Effector memory CD4-positive, alpha-beta T cell (primary cell): ENCODE data around the gene XXYLT1.

ENCODE experiments used
- DNase-seq, 3 donors: peaks; one replicate each; pipeline ENCODE4 v3.0.0-alpha.2; 2020
- H3K27ac ChIP-seq: 2 replicates; pipeline ENCODE4 v1.7.0; 2013; ENCODE audit warnings: mild to moderate bottlenecking, low read length, moderate library complexity; ENCODE audit not compliant: insufficient read depth, poor library complexity, severe bottlenecking
- H3K27me3 ChIP-seq: replicated peaks from 2 replicates; pipeline ENCODE4 v1.7.0; 2013; ENCODE audit warnings: mild to moderate bottlenecking, low read length; ENCODE audit not compliant: insufficient read depth, control insufficient read depth, poor library complexity, severe bottlenecking
- H3K36me3 ChIP-seq: 2 replicates; pipeline ENCODE4 v1.7.0; 2013; ENCODE audit warnings: mild to moderate bottlenecking, low read length, moderate library complexity; ENCODE audit not compliant: control insufficient read depth, insufficient read depth
- H3K4me1 ChIP-seq: 2 replicates; pipeline ENCODE4 v1.7.0; 2013; ENCODE audit warnings: low read length, mild to moderate bottlenecking; ENCODE audit not compliant: control insufficient read depth, insufficient read depth, poor library complexity, severe bottlenecking
- H3K4me3 ChIP-seq: 2 replicates; pipeline ENCODE4 v1.7.0; 2013; ENCODE audit warnings: low read length, low read depth, mild to moderate bottlenecking; ENCODE audit not compliant: insufficient read depth, poor library complexity, severe bottlenecking
- H3K9me3 ChIP-seq: 2 replicates; pipeline ENCODE4 v1.7.0; 2013; ENCODE audit warnings: mild to moderate bottlenecking, low read length, moderate library complexity; ENCODE audit not compliant: control insufficient read depth

The XXYLT1 gene

DNA sequence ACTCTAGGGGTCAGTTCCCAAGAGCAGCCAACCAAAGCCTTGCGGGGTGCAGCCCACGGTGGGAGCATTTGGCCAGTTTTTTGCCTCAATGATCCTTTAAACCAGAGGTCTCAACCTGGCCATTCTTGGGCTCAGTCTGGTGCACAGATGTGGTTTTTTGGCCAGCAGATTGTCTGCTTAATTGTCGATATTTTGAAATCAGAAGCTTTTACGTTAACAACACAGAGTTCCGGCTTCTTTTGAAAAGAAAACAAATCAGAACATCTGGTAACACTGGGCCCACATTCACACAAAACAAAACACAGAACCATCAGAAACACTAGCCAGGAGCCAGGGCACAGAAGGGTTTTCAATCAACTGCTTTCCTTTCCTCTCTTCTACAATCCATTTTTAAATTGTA lies 127.7 kb downstream of the XXYLT1 start:
- DNase-seq: no peak
- no peaks in the 10 kb centered on the region for H3K4me1 ChIP-seq
- no peaks in the 10 kb centered on the region for H3K9me3 ChIP-seq
- H3K27ac ChIP-seq: no peak overlapping the region
- H3K4me3 ChIP-seq: no peak overlapping the region
- H3K27me3 ChIP-seq: no peaks in the 10 kb centered on the region
- no peaks in the 10 kb centered on the region for H3K36me3 ChIP-seq

DNA sequence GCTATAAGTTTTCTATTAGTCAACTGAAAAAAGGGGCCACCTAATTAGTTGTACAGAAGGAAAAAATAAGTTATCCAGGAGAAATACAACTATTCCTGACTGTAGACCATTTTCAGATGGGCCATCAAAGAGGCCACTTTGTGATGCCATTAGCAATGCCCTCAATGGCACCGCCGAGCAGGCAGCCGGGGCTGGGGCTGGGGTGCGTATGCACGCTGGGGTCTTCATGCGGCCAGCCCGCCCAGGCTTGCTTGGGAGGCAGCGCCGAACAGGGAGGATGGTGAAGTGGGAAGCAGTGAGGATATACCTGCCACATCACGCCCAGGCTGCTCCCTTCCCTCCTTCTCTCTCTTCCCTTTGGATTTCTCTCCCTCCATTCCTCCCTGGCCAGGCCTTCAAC lies 128.4 kb downstream of the XXYLT1 start:
- Histone ChIP-seq H3K9me3 (no peaks in the 10 kb centered on the region), H3K36me3 (no peaks in the 10 kb centered on the region), H3K4me3 (no peak overlapping the region), H3K27ac (no peak overlapping the region), H3K27me3 (no peaks in the 10 kb centered on the region), H3K4me1 (no peaks in the 10 kb centered on the region)
- DNase-seq: no peak

DNA sequence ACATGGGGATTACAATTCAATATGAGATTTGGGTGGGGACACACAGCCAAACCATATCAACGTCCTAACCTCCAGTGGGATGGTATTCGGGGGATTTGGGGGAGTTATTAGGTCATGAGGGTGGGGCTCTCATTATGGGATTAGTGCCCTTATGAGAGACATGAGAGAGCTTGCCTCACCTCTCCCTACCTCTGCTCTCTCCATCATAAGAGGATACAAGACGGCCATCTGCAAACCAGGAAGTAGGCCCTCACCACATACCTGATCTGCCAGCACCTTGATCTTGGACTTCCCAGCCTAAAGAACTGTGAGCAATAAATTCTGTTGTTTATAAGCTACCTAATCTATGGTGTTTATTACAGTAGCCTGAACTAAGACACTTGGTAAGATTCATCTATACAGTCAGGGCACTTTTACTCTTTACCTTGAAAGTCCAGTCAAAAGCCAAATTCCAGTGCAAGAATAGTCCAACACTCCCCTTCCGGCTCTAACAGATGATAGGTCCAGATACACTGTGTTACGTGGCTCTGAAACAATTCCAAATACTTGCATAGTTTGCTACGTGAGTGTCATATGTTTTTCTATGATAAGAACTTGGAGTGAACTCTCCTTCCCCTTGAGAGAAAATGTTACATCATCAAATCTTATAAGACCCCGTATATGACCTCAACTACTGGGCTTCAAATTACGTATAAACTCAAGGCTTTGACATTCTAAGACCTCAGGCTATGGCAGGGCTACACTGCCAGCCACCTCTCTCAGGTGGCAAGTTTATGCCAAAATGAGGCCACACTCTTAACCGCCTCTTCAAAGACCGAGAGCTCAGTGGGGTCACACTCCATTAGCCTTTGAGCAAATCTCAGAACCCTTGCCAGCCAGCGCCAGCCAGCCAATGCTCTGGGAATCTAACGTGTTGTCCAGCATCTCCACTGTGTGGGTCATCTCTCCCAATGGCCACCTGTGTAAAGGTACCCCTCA lies 129.9 kb downstream of the XXYLT1 start:
- Histone ChIP-seq H3K9me3 (no peaks in the 10 kb centered on the region), H3K4me1 (no peaks in the 10 kb centered on the region), H3K27me3 (no peaks in the 10 kb centered on the region), H3K4me3 (no peak overlapping the region), H3K36me3 (no peaks in the 10 kb centered on the region), H3K27ac (no peak overlapping the region)
- DNase-seq: no peak

DNA sequence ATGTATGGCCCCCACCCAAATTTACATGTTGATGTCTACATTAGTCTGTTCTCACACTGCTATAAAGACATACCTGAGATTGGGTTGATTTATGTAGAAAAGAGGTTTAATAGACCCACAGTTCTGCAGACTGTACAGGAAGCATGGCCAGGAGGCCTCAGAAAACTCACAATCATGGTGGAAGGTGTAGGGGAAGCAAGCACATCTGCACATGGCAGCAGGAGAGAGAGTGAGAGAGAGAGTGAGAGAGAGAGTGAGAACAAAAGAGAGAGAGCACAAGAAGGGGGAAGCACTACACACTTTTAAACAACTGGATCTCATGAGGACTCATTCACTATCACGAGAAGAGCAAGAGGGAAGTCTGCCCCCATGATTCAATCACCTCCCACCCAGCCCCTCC lies 130.5 kb downstream of the XXYLT1 start:
- Histone ChIP-seq H3K4me1 (no peaks in the 10 kb centered on the region), H3K4me3 (no peak overlapping the region), H3K9me3 (no peaks in the 10 kb centered on the region), H3K36me3 (no peaks in the 10 kb centered on the region), H3K27me3 (no peaks in the 10 kb centered on the region), H3K27ac (no peak overlapping the region)
- DNase-seq: no peak

DNA sequence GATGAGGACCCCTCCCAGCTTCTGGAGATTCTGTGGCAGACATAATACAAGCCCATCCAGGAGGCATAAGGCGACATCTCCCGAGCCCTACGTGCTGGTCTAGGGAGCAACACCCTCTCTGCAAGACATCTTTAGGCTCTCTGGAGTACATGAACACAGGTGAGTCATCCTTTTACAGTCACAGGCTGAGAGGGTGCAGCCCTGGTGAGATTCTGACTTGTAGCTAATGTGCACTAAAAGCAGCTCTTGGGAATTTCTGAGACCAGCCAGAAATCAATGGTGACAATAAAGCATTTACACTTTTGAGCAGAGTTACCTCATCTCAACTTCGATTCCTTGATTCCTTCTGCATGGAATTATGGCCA lies 131.1 kb downstream of the XXYLT1 start:
- H3K27me3 ChIP-seq: no peaks in the 10 kb centered on the region
- H3K4me1 ChIP-seq: no peaks in the 10 kb centered on the region
- DNase-seq: no peak
- no peaks in the 10 kb centered on the region for H3K9me3 ChIP-seq
- no peak overlapping the region for H3K27ac ChIP-seq
- no peaks in the 10 kb centered on the region for H3K36me3 ChIP-seq
- H3K4me3 ChIP-seq: no peak overlapping the region

DNA sequence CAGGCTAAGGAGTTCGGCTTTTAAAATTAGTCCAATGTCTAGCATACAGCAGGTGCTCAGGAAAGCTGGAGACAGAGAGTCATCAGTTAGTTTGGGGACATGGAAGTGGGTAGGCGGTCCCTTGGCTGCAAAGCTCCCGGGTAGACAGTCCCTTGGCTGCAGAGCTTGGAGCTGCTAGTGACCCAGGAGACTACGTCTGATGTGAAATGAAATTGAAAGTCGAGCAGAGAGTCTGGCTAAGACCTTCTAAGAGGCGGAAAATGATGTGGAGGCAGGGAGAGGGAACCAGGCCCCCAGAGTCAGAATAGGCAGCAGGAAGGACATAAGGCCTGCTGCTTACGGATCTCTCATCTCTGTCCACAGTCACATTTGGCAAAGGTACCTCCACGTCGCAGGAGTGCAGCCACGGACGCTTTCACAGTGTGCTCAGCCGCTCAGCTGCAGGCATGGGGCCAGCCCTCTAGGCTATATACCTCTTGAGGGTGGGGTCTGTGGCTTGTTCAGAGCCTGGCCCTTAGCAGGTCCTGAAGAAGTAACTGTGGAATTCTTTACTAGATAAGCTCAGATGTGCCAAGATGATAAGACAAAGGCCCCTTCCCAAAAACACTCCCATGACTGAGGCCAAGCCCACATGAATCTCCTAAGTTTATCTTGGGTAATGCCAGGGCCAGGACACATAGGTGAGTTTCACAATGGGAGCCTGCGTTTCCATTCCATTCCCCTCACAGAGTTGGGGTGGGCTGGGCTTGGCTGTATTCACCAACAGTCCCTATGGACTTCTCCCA lies 131.7 kb downstream of the XXYLT1 start:
- H3K27ac ChIP-seq: no peak overlapping the region
- no peaks in the 10 kb centered on the region for H3K27me3 ChIP-seq
- H3K9me3 ChIP-seq: no peaks in the 10 kb centered on the region
- no peaks in the 10 kb centered on the region for H3K4me1 ChIP-seq
- no peak overlapping the region for H3K4me3 ChIP-seq
- no peaks in the 10 kb centered on the region for H3K36me3 ChIP-seq
- no peak for DNase-seq

DNA sequence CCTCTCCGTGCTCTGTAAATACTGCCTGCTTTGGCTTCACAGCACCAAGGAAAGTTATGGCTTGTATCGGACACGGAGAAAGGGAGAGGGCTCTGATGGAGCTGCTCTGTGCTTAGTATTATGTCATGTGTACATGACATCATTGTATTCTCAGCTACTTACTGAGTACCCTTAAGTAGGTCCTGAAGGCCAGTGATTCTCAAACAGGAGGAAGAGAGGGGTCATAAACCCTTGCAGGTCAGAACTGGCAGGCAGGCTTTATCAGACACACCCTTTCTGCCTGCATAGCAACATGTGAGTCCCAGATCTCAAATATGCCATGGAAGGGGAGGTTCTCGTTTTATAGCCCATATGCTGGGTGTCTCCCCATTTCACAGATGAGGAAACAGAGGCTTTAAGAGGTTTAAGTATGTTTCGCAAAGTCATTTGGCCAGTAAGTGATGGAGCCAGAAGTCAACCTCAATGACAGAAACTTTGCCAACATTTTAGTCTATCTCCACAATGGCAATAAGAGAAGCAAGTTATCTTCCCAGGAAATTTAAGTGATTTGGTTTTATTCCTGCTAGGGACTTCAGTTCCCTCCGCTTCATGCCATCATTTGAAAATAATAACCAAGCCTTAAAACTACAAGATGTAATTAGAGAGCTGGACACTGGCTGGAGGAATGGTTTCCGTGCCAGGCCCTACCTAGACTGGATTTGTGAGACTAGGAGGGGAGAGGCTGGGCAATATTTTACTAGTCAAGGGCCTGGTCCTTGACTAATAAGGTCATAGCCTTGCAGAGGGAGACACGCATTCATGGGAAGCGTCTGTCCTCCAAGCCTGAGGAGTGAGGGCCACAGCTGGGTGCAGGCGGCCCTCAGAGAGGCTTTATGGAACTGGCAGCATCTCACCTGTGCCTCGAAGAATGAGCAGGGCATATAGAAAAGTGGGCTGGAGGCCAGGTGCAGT lies 133.0 kb downstream of the XXYLT1 start:
- Histone ChIP-seq H3K9me3 (no peaks in the 10 kb centered on the region), H3K27ac (no peak overlapping the region), H3K27me3 (no peaks in the 10 kb centered on the region), H3K4me1 (no peaks in the 10 kb centered on the region), H3K4me3 (no peak overlapping the region), H3K36me3 (no peaks in the 10 kb centered on the region)
- no peak for DNase-seq

DNA sequence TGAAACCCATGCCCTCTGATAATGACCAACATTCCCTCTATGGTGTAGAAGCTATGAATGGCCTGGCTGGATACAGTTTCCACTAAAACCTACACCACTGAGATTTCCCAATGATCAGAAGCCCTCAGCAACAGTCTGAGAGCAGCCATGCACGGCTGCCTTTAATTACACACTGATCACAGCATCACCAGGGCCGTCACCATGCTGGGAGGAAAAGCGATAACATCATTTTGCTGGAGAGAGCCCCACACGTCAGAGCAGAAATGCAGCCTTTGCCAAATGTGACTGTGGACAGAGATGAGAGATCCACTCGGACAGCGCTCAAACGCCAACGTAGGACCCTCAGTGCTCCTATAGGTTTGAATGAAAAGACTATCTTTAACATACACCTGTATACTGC lies 135.0 kb downstream of the XXYLT1 start:
- H3K36me3 ChIP-seq: no peaks in the 10 kb centered on the region
- no peaks in the 10 kb centered on the region for H3K9me3 ChIP-seq
- no peaks in the 10 kb centered on the region for H3K27me3 ChIP-seq
- H3K4me1 ChIP-seq: no peaks in the 10 kb centered on the region
- no peak overlapping the region for H3K4me3 ChIP-seq
- no peak overlapping the region for H3K27ac ChIP-seq
- DNase-seq: no peak

DNA sequence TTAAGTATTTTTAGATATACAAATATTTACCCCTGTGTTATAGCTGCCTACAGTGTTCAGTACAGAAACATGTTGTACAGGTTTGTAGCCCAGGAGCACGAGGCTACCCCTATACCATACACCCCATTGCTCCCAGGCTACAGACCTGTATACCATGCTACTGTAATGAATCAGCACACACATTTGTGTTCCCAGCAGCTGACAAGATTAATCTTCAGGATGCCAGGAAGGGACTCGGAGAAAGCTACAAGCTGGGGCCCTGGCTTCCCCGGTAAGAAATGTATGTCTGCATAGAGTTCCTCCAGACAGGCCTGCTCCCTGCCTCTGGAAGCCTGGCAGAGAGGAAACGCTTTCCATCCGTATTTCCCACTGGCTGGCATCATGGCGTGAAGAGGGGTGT lies 136.5 kb downstream of the XXYLT1 start:
- Histone ChIP-seq H3K36me3 (no peaks in the 10 kb centered on the region), H3K9me3 (no peaks in the 10 kb centered on the region), H3K27me3 (no peaks in the 10 kb centered on the region), H3K27ac (no peak overlapping the region), H3K4me3 (no peak overlapping the region), H3K4me1 (no peaks in the 10 kb centered on the region)
- DNase-seq: no peak
